K562 (cell line): ENCODE data around the gene CYB5R4. TPM values are rescaled to one million over a fixed set of nuclear protein-coding genes. Genes with fewer than 3 reads are reported as not detected.
A peak's percentile ranks its signal among the peaks of the same experiment; 100 is the strongest.

Source experiments
- CEBPG ChIP-seq, 3 experiments: fragments of 200-800 bp in 1 of 3; sonication (Bioruptor generic) in 1 of 3; sonication (generic) in 1 of 3; formaldehyde crosslinking in 1 of 3; IDR thresholded peaks in 2 of 3; conservative IDR thresholded peaks in 1 of 3; 2 replicates each; pipeline versions ENCODE4 v1.6.1 to v1.8.0; 2016 to 2022; ENCODE audit warnings: missing compliant biosample characterization in 2 of 3, missing genetic modification characterization in 2 of 3, mild to moderate bottlenecking in 1 of 3, missing genetic modification reagents in 1 of 3
- EGR1 ChIP-seq: fragments of 450-650 bp; conservative IDR thresholded peaks from 2 replicates; pipeline ENCODE4 v1.6.1; 2017; ENCODE audit warnings: mild to moderate bottlenecking
- HINFP ChIP-seq: fragments of 450-650 bp; conservative IDR thresholded peaks from 2 replicates; pipeline ENCODE4 v1.6.1; 2016; ENCODE audit warnings: missing genetic modification characterization, low read depth, mild to moderate bottlenecking, control low read depth, missing compliant biosample characterization
- HNRNPL ChIP-seq: fragments of 200-400 bp; formaldehyde crosslinking; IDR thresholded peaks from 2 replicates; pipeline ENCODE4 v1.6.1; 2017; ENCODE audit warnings: low read depth, mild to moderate bottlenecking, low read length
- IFI16 ChIP-seq: fragments of 250-450 bp; sonication (Bioruptor Pico); IDR thresholded peaks from 2 replicates; pipeline ENCODE4 v2.1.2; 2022; ENCODE audit warnings: mild to moderate bottlenecking, inconsistent platforms
- IRF1 ChIP-seq: sonication (generic); formaldehyde crosslinking; IDR thresholded peaks from 2 replicates; pipeline ENCODE4 v1.8.0; 2022; ENCODE audit warnings: missing genetic modification reagents, mild to moderate bottlenecking, borderline replicate concordance
- MTA3 ChIP-seq: fragments of 450-650 bp; formaldehyde crosslinking; IDR thresholded peaks from 2 replicates; pipeline ENCODE4 v1.6.1; 2017; ENCODE audit warnings: mild to moderate bottlenecking, borderline replicate concordance
- NR4A1 ChIP-seq, 2 experiments: fragments of 250-450 bp in 1 of 2; fragments of 450-650 bp in 1 of 2; sonication (Bioruptor Pico) in 1 of 2; IDR thresholded peaks; 2 replicates each; pipeline versions ENCODE4 v1.4.0 to v1.6.1; 2016 to 2020; ENCODE audit warnings: mild to moderate bottlenecking in 2 of 2, missing compliant biosample characterization in 1 of 2, missing genetic modification characterization in 1 of 2, moderate library complexity in 1 of 2
- POLR2AphosphoS2 ChIP-seq: IDR thresholded peaks from 2 replicates; pipeline ENCODE4 v1.6.1; 2012; ENCODE audit warnings: low read length, improper control_type of control experiment
- RAD51 ChIP-seq: fragments of 450-650 bp; IDR thresholded peaks from 2 replicates; pipeline ENCODE4 v1.7.1; 2016; ENCODE audit warnings: low read depth, mild to moderate bottlenecking, borderline replicate concordance
- RUNX1 ChIP-seq: sonication (generic); IDR thresholded peaks from 2 replicates; pipeline ENCODE4 v1.6.1; 2016; ENCODE audit warnings: antibody characterized with exemption, low read depth
- SAFB2 ChIP-seq: fragments of 200-400 bp; formaldehyde crosslinking; IDR thresholded peaks from 2 replicates; pipeline ENCODE4 v1.6.1; 2018; ENCODE audit warnings: borderline replicate concordance, low read length, low read depth, moderate library complexity; ENCODE audit not compliant: severe bottlenecking
- SUPT5H ChIP-seq: fragments of 450-650 bp; IDR thresholded peaks from 2 replicates; pipeline ENCODE4 v1.6.1; 2016
- TSC22D4 ChIP-seq: fragments of 450-650 bp; IDR thresholded peaks from 2 replicates; pipeline ENCODE4 v1.6.1; 2016; ENCODE audit warnings: missing genetic modification characterization, missing biosample characterization, control low read depth
- ZNF197 ChIP-seq: fragments of 200-800 bp; sonication (Bioruptor generic); IDR thresholded peaks from 2 replicates; pipeline ENCODE4 v1.6.1; 2016; ENCODE audit warnings: low read depth, missing genetic modification characterization, missing compliant biosample characterization
- ZNF407 ChIP-seq: fragments of 450-650 bp; IDR thresholded peaks from 2 replicates; pipeline ENCODE4 v1.6.1; 2016; ENCODE audit warnings: low read depth
- ZNF644 ChIP-seq: fragments of 200-800 bp; sonication (Bioruptor generic); IDR thresholded peaks from 2 replicates; pipeline ENCODE4 v1.6.1; 2016; ENCODE audit warnings: low read depth, missing genetic modification characterization, missing compliant biosample characterization
- polyA plus RNA-seq, 8 experiments: library from polyadenylated mRNA; depleted of rRNA in 4 of 8; stranded (reverse) in 5 of 8; unstranded in 3 of 8; fragments of >200 nt; fragmentation: Nextera tagmentation in 2 of 8; fragmentation: Illumina TruSeq in 1 of 8; extraction: Ambion mirVana in 2 of 8; extraction: Trizol in 1 of 8; gene quantifications; 2 replicates each; pipeline versions ENCODE4 v1.2.1 to v1.2.3, GENCODE V29; 2011 to 2014; ENCODE audit warnings: inconsistent platforms in 1 of 8, missing spikeins in 1 of 8
- total RNA-seq, 7 experiments: library from RNA; depleted of rRNA in 6 of 7; stranded (reverse); fragments of >200 nt in 6 of 7; fragmentation: Illumina TruSeq in 2 of 7; extraction: Trizol in 2 of 7; gene quantifications; 2 replicates each; pipeline versions ENCODE4 v1.2.1 to v1.2.3, GENCODE V29; 2011 to 2021; ENCODE audit warnings: low replicate concordance in 1 of 7

CYB5R4 gene
- total and polyA plus RNA-seq, 9 of the 15 experiments (the other 6 are each of a cell fraction or from before 2014, with no cell fraction given): 5.9 to 23.1 (median 19.0) TPM

GRCh38 chr6:83867527-83868161 is 8.2 kb downstream of the CYB5R4 start (continued):
- TF ChIP-seq NR4A1 (CRISPR knock-in tag; IDR thresholded peaks at IDR 0.05): no peak
- TF ChIP-seq NR4A1 (tag; IDR thresholded peaks at IDR 0.05): peak; percentile 95
- no peak for TF ChIP-seq TSC22D4 (tag)
- no peak for TF ChIP-seq IRF1 (CRISPR knock-in tag)
- TF ChIP-seq CEBPG (CRISPR knock-in tag; IDR thresholded peaks at IDR 0.05): no peak
- TF ChIP-seq CEBPG (tag; conservative IDR thresholded peaks at IDR 0.05 in 1 of 2, IDR thresholded peaks at IDR 0.05 in 1 of 2): peak in 1 of 2 experiments; percentile 28; a peak in 1 of 4 replicates
- no peak for TF ChIP-seq ZNF407
- no peak for TF ChIP-seq POLR2AphosphoS2
- no peak for TF ChIP-seq SUPT5H
- no peak; the same call in 1 of the 2 replicates for TF ChIP-seq IFI16 (CRISPR knock-in tag)
- TF ChIP-seq MTA3: peak; percentile 57; the same call in 1 of the 2 replicates
- no peak for TF ChIP-seq EGR1
- TF ChIP-seq ZNF644 (tag): peak; percentile 82; the same call in 1 of the 2 replicates
- TF ChIP-seq RUNX1: no peak
- no peak for TF ChIP-seq SAFB2
- no peak for TF ChIP-seq ZNF197 (CRISPR knock-in tag)
- TF ChIP-seq RAD51: peak; percentile 17; the same call in 1 of the 2 replicates
- peak; percentile 84 for TF ChIP-seq HINFP (tag)
- TF ChIP-seq HNRNPL: no peak
